Measurements from ENCODE around the gene TPM1. TPM values are rescaled to one million over a fixed set of nuclear protein-coding genes. Genes with fewer than 3 reads are reported as not detected.

Gene TPM1
- total and polyA plus RNA-seq, 4 donors, result 118 to 469 (median 192) TPM

DNA sequence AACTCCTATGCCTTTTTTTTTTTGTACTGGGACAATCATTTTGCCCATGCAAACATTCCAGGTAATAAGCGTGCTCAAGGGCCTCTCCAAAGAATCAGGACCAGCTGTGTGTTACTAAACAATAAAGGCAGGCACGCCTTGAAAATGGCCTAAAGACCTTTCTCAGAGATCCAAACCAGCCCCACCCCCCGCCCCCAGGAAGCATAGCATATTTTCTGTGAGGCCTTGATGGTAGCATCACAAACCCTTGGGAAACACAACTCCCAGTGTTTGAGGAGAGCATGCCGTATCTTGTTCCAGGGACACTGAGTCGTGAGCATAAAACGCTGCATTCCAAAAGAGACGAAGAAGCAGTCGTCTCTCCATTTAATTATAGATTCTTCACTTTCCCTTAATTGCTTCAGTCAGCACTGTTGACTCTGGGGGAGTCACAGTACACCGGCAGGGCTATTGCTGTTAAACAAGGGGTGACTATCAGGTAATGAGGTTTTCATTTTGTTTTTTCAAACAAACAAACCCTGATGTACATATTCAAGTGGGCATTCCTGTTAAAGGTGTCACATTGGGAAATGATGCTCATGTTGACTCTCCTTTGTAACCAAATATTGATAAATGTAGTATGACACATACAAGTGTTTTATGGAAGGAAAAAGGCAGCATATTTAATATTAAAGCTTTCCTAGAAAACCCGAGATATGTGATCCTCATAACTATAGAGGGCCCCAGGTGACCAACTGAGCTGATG, 4.4 kb upstream of the TPM1 start:
- no peaks in the 10 kb centered on the region for H3K27me3 ChIP-seq (ENCODE audit: control insufficient read depth in 3 of 3, insufficient read depth in 3 of 3, low read length in 2 of 3)
- ATAC-seq (ENCODE audit: insufficient read depth, low FRiP score) (no peak), DNase-seq (no peak)
- 82 to 83% methylated on average over 10 of the region's 10 CpGs for WGBS, 2 donors
- no peak overlapping the region for H3K9ac ChIP-seq (ENCODE audit: insufficient read depth in 1 of 2, low read length in 2 of 2)
- TF ChIP-seq CTCF (IDR thresholded peaks at IDR 0.05; ENCODE audit: control extremely low read depth, extremely low read depth), result no peak
- no peak overlapping the region for H3K4me3 ChIP-seq
- no peak overlapping the region for H3K27ac ChIP-seq (ENCODE audit: low read depth in 1 of 2, low read length in 1 of 2)
- no peaks in the 10 kb centered on the region for H3K36me3 ChIP-seq (ENCODE audit: control insufficient read depth in 4 of 4, insufficient read depth in 4 of 4, low read length in 4 of 4)
- H3K4me1 ChIP-seq (ENCODE audit: control insufficient read depth in 5 of 5, insufficient read depth in 5 of 5, low read length in 5 of 5), result peaks cover 0 to 12% (median 8%) of the 10 kb centered on the region in 5 donors
- no peaks in the 10 kb centered on the region for H3K9me3 ChIP-seq (ENCODE audit: control insufficient read depth in 4 of 4, insufficient read depth in 3 of 4, low read length in 3 of 4)

DNA sequence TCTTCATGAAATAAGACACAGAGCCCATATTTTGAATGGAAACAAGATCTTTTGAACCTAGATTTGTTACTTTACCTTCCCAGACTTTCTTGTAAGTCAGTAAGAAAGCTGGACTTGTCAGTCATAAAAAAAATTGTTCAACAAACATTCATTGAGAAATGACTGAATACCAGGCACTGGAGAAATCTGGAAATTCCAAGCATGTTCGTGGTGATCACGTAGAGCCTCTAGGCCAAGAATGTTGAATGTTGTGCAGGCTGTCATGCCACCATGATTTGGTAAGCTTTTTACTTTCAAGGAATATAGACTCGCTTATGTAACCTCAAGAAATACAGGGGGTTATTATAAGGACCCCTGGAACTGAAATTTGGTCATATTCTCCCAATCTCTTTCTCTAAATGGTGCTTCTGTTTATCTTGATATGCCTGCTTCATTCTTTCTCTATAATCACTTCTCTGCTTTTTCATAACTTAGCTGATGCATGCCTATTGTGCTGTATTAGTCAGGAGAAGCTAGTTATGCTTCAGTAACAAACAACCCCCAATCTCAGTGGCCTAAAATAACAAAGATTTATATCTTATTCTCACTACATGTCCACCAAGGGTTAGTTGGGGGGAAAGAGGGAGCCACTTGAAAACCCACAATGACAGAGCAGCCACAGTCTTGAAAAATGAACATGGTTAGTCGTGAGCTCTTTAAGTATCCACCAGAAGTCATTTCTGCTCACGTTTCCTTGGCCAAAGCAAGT, 3.4 kb upstream of the TPM1 start:
- no peak overlapping the region for H3K27ac ChIP-seq (ENCODE audit: low read depth in 1 of 2, low read length in 1 of 2)
- 79 to 87% methylated on average over 5 of the region's 5 CpGs for WGBS, 2 donors
- peaks cover 0 to 4% (median under 1%) of the 10 kb centered on the region in 4 donors for H3K36me3 ChIP-seq (ENCODE audit: control insufficient read depth in 4 of 4, insufficient read depth in 4 of 4, low read length in 4 of 4)
- DNase-seq (no peak), ATAC-seq (ENCODE audit: insufficient read depth, low FRiP score) (no peak)
- H3K27me3 ChIP-seq (ENCODE audit: control insufficient read depth in 3 of 3, insufficient read depth in 3 of 3, low read length in 2 of 3), result no peaks in the 10 kb centered on the region
- no peaks in the 10 kb centered on the region for H3K9me3 ChIP-seq (ENCODE audit: control insufficient read depth in 4 of 4, insufficient read depth in 3 of 4, low read length in 3 of 4)
- TF ChIP-seq CTCF (IDR thresholded peaks at IDR 0.05; ENCODE audit: control extremely low read depth, extremely low read depth), result no peak
- peaks cover 0 to 14% (median 11%) of the 10 kb centered on the region in 5 donors for H3K4me1 ChIP-seq (ENCODE audit: control insufficient read depth in 5 of 5, insufficient read depth in 5 of 5, low read length in 5 of 5)
- no peak overlapping the region for H3K9ac ChIP-seq (ENCODE audit: insufficient read depth in 1 of 2, low read length in 2 of 2)
- H3K4me3 ChIP-seq, result no peak overlapping the region

DNA sequence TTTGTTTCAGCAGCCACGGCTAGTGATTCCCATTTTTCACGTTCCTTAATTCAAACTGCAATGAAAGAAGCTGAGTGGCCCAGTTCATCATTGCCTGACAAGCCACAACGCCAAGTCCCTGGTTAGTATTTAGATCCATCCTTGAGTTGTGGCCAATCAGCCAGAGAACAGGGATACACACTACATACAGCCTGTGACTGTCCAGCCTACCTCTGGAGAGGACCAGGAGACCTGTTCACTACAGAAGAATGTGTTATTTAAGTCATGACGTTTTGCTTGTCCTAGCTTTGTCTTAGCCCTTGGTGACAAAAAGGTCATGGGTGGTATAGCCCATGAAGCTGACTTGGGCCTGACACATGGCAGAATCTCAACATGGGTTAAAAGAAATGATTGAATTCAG, 2.7 kb upstream of the TPM1 start:
- TF ChIP-seq CTCF (IDR thresholded peaks at IDR 0.05; ENCODE audit: control extremely low read depth, extremely low read depth), result no peak
- no peak overlapping the region for H3K27ac ChIP-seq (ENCODE audit: low read depth in 1 of 2, low read length in 1 of 2)
- no peaks in the 10 kb centered on the region for H3K9me3 ChIP-seq (ENCODE audit: control insufficient read depth in 4 of 4, insufficient read depth in 3 of 4, low read length in 3 of 4)
- peaks cover 0 to 20% (median 14%) of the 10 kb centered on the region in 5 donors for H3K4me1 ChIP-seq (ENCODE audit: control insufficient read depth in 5 of 5, insufficient read depth in 5 of 5, low read length in 5 of 5)
- 92% methylated on average over 4 of the region's 4 CpGs for WGBS, 2 donors
- H3K36me3 ChIP-seq (ENCODE audit: control insufficient read depth in 4 of 4, insufficient read depth in 4 of 4, low read length in 4 of 4), result peaks cover 0 to 8% (median 1%) of the 10 kb centered on the region in 4 donors
- no peak for ATAC-seq (ENCODE audit: insufficient read depth, low FRiP score)
- DNase-seq, result no peak
- H3K4me3 ChIP-seq, result no peak overlapping the region
- no peaks in the 10 kb centered on the region for H3K27me3 ChIP-seq (ENCODE audit: control insufficient read depth in 3 of 3, insufficient read depth in 3 of 3, low read length in 2 of 3)
- H3K9ac ChIP-seq (ENCODE audit: insufficient read depth in 1 of 2, low read length in 2 of 2), result no peak overlapping the region

All from lung (tissue), 12 donors.